K562 (cell line): Measurements from ENCODE around the gene CDKN2D. TPM values are rescaled to one million over a fixed set of nuclear protein-coding genes. Genes with fewer than 3 reads are reported as not detected.

ENCODE experiments used
- BHLHE40 ChIP-seq: IDR thresholded peaks from 2 replicates; pipeline ENCODE4 v1.6.1; 2011; ENCODE audit warnings: low read length, improper control_type of control experiment
- C11orf30 ChIP-seq: fragments of 450-650 bp; IDR thresholded peaks from 2 replicates; pipeline ENCODE4 v1.6.1; 2016; ENCODE audit warnings: low read depth, mild to moderate bottlenecking
- CREB1 ChIP-seq, 2 experiments: sonication (generic) in 1 of 2; formaldehyde crosslinking in 1 of 2; IDR thresholded peaks; 2 replicates each; pipeline versions ENCODE4 v1.6.1 to v1.8.0; 2012 to 2022; ENCODE audit warnings: inconsistent platforms in 1 of 2, mild to moderate bottlenecking in 1 of 2, missing genetic modification reagents in 1 of 2, moderate library complexity in 1 of 2
- FOXP1 ChIP-seq: sonication (generic); formaldehyde crosslinking; IDR thresholded peaks from 2 replicates; pipeline ENCODE4 v1.8.0; 2022; ENCODE audit warnings: mild to moderate bottlenecking, missing genetic modification reagents
- LEF1 ChIP-seq: fragments of 450-650 bp; IDR thresholded peaks from 2 replicates; pipeline ENCODE4 v1.6.1; 2016; ENCODE audit warnings: mild to moderate bottlenecking
- MYBL2 ChIP-seq, 2 experiments: fragments of 450-650 bp in 1 of 2; sonication (generic) in 1 of 2; formaldehyde crosslinking in 1 of 2; IDR thresholded peaks; 2 replicates each; pipeline versions ENCODE4 v1.6.1 to v1.8.1; 2017 to 2022; ENCODE audit warnings: borderline replicate concordance in 1 of 2, inconsistent platforms in 1 of 2, low read depth in 1 of 2, mild to moderate bottlenecking in 1 of 2, missing genetic modification reagents in 1 of 2, moderate library complexity in 1 of 2
- NBN ChIP-seq: fragments of 450-650 bp; IDR thresholded peaks from 2 replicates; pipeline ENCODE4 v1.6.1; 2016; ENCODE audit warnings: low read depth, mild to moderate bottlenecking
- NFATC3 ChIP-seq: fragments of 450-650 bp; IDR thresholded peaks from 2 replicates; pipeline ENCODE4 v1.6.1; 2017; ENCODE audit warnings: mild to moderate bottlenecking
- NRF1 ChIP-seq, 2 experiments: fragments of 450-650 bp; IDR thresholded peaks in 1 of 2; conservative IDR thresholded peaks in 1 of 2; 2 replicates each; pipeline ENCODE4 v1.6.1; 2014; ENCODE audit warnings: mild to moderate bottlenecking in 2 of 2
- RBM34 ChIP-seq: fragments of 200-400 bp; formaldehyde crosslinking; IDR thresholded peaks from 2 replicates; pipeline ENCODE4 v1.6.1; 2018; ENCODE audit warnings: low read length, borderline replicate concordance; ENCODE audit not compliant: insufficient read depth
- STAG1 ChIP-seq: sonication (generic); formaldehyde crosslinking; IDR thresholded peaks from 2 replicates; pipeline ENCODE4 v1.5.0; 2020; ENCODE audit warnings: missing genetic modification reagents, borderline replicate concordance
- TAF9B ChIP-seq: fragments of 450-650 bp; IDR thresholded peaks from 2 replicates; pipeline ENCODE4 v1.6.1; 2018; ENCODE audit warnings: mild to moderate bottlenecking; ENCODE audit not compliant: partially characterized antibody
- XRCC3 ChIP-seq: fragments of 450-650 bp; IDR thresholded peaks from 2 replicates; pipeline ENCODE4 v1.6.1; 2017; ENCODE audit warnings: mild to moderate bottlenecking, moderate library complexity
- ZBTB1 ChIP-seq: sonication (generic); formaldehyde crosslinking; IDR thresholded peaks from 2 replicates; pipeline ENCODE4 v1.8.1; 2023; ENCODE audit warnings: missing genetic modification reagents, low read depth, mild to moderate bottlenecking, borderline replicate concordance
- ZNF23 ChIP-seq: fragments of 250-450 bp; sonication (Bioruptor Pico); IDR thresholded peaks from 2 replicates; pipeline ENCODE4 v1.4.0; 2020; ENCODE audit warnings: mild to moderate bottlenecking
- polyA plus RNA-seq, 8 experiments: library from polyadenylated mRNA; depleted of rRNA in 4 of 8; stranded (reverse) in 5 of 8; unstranded in 3 of 8; fragments of >200 nt; fragmentation: Nextera tagmentation in 2 of 8; fragmentation: Illumina TruSeq in 1 of 8; extraction: Ambion mirVana in 2 of 8; extraction: Trizol in 1 of 8; gene quantifications; 2 replicates each; pipeline versions ENCODE4 v1.2.1 to v1.2.3, GENCODE V29; 2011 to 2014; ENCODE audit warnings: inconsistent platforms in 1 of 8, missing spikeins in 1 of 8
- total RNA-seq, 7 experiments: library from RNA; depleted of rRNA in 6 of 7; stranded (reverse); fragments of >200 nt in 6 of 7; fragmentation: Illumina TruSeq in 2 of 7; extraction: Trizol in 2 of 7; gene quantifications; 2 replicates each; pipeline versions ENCODE4 v1.2.1 to v1.2.3, GENCODE V29; 2011 to 2021; ENCODE audit warnings: low replicate concordance in 1 of 7
- TF ChIP-seq, protein P1 (sequence below): fragments of 450-650 bp; IDR thresholded peaks from 2 replicates; pipeline ENCODE4 v1.6.1; 2016; ENCODE audit warnings: borderline replicate concordance
- TF ChIP-seq, protein P2 (sequence below), 2 experiments: fragments of 450-650 bp; formaldehyde crosslinking in 1 of 2; IDR thresholded peaks; 2 replicates each; pipeline versions ENCODE4 v1.4.0 to v1.6.1; 2014 to 2020; ENCODE audit warnings: mild to moderate bottlenecking in 2 of 2, borderline replicate concordance in 1 of 2, low read depth in 1 of 2

CDKN2D gene
- total and polyA plus RNA-seq, 9 of the 15 experiments (the other 6 are each of a cell fraction or from before 2014, with no cell fraction given) = 0.41 to 8.2 (median 3.7) TPM

DNA sequence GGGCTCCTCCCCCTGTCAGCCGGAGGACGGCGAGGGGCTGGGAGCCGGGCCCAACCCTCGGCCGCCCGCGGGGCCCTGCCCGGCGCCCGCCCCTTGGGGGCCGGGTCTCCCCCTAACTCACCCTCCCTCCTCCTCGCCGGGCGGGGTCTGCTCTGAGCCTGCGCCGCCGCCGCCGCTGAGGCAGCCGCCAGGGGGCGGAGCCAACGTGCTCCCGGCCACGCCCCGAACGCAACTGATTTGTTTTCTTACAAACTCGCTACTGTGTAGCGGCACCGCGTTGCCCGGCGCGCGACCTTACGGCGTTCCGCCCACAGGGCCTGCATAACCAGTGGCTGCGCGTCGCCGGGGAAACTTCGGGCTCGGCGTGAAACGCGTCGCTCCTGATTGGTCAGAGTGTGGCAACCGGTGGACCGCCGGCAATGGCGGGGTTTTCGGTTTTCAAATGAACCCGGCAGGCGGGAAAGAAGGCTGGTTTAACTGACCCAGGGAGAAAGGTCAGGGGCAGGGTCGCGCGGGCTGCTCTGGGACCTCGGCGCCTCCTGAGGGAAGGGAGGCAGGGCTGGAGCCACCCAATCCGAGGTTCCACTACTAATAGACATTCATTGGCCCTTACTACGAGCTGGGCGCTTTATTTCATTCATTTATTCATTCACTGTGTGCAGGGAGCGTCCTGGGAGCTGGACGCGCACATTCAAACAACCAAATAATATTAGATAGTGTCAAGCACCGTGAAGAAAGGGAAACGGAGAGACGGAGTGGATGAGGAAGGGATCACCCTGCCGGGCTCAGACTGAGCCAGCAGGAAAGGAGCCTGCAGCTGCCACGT, at the start of gene CDKN2D (continued):
- TF ChIP-seq FOXP1 (CRISPR knock-in tag) (peak; percentile 79; the same call in 1 of the 2 replicates), TAF9B (no peak), ZNF23 (CRISPR knock-in tag) (no peak), LEF1 (0 out of 2 replicates have a peak, but pooled peaks have one; percentile 48), NFATC3 (no peak), XRCC3 (no peak), MYBL2 (IDR thresholded peaks at IDR 0.05; ENCODE audit: low read depth) (peak; percentile 99), MYBL2 (CRISPR knock-in tag; IDR thresholded peaks at IDR 0.05; ENCODE audit: borderline replicate concordance) (peak; percentile 87; the same call in 1 of the 2 replicates), RBM34 (no peak), STAG1 (CRISPR knock-in tag) (0 out of 2 replicates have a peak, but pooled peaks have one; percentile 17), NRF1 (conservative IDR thresholded peaks at IDR 0.05 in 1 of 2, IDR thresholded peaks at IDR 0.05 in 1 of 2) (peak; percentile 95), CREB1 (IDR thresholded peaks at IDR 0.05) (peak; percentile 89), CREB1 (CRISPR knock-in tag; IDR thresholded peaks at IDR 0.05) (peak; percentile 92), NBN (0 out of 2 replicates have a peak, but pooled peaks have one; percentile 6), C11orf30 (peak; percentile 58; the same call in 1 of the 2 replicates), BHLHE40 (peak; percentile 44; the same call in 1 of the 2 replicates), ZBTB1 (peak; percentile 74; the same call in 1 of the 2 replicates)
- TF ChIP-seq, protein P1, sequence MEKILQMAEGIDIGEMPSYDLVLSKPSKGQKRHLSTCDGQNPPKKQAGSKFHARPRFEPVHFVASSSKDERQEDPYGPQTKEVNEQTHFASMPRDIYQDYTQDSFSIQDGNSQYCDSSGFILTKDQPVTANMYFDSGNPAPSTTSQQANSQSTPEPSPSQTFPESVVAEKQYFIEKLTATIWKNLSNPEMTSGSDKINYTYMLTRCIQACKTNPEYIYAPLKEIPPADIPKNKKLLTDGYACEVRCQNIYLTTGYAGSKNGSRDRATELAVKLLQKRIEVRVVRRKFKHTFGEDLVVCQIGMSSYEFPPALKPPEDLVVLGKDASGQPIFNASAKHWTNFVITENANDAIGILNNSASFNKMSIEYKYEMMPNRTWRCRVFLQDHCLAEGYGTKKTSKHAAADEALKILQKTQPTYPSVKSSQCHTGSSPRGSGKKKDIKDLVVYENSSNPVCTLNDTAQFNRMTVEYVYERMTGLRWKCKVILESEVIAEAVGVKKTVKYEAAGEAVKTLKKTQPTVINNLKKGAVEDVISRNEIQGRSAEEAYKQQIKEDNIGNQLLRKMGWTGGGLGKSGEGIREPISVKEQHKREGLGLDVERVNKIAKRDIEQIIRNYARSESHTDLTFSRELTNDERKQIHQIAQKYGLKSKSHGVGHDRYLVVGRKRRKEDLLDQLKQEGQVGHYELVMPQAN = peak; percentile 95; the same call in 1 of the 2 replicates
- TF ChIP-seq, protein P2, sequence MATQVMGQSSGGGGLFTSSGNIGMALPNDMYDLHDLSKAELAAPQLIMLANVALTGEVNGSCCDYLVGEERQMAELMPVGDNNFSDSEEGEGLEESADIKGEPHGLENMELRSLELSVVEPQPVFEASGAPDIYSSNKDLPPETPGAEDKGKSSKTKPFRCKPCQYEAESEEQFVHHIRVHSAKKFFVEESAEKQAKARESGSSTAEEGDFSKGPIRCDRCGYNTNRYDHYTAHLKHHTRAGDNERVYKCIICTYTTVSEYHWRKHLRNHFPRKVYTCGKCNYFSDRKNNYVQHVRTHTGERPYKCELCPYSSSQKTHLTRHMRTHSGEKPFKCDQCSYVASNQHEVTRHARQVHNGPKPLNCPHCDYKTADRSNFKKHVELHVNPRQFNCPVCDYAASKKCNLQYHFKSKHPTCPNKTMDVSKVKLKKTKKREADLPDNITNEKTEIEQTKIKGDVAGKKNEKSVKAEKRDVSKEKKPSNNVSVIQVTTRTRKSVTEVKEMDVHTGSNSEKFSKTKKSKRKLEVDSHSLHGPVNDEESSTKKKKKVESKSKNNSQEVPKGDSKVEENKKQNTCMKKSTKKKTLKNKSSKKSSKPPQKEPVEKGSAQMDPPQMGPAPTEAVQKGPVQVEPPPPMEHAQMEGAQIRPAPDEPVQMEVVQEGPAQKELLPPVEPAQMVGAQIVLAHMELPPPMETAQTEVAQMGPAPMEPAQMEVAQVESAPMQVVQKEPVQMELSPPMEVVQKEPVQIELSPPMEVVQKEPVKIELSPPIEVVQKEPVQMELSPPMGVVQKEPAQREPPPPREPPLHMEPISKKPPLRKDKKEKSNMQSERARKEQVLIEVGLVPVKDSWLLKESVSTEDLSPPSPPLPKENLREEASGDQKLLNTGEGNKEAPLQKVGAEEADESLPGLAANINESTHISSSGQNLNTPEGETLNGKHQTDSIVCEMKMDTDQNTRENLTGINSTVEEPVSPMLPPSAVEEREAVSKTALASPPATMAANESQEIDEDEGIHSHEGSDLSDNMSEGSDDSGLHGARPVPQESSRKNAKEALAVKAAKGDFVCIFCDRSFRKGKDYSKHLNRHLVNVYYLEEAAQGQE (IDR thresholded peaks at IDR 0.05; ENCODE audit: borderline replicate concordance) = no peak
- TF ChIP-seq, protein P2 (CRISPR knock-in tag; IDR thresholded peaks at IDR 0.05; ENCODE audit: low read depth) = no peak
